CD14-positive monocyte (primary cell): ENCODE measurements around the gene ACOD1. TPM values are rescaled to one million over a fixed set of nuclear protein-coding genes. Genes with fewer than 3 reads are reported as not detected.
A peak's percentile ranks its signal among the peaks of the same experiment; 100 is the strongest.

Source experiments
- DNase-seq, 3 donors: peaks; one replicate each; pipeline ENCODE4 v3.0.0-alpha.2; 2011 to 2022
- H2AFZ ChIP-seq: 2 replicates; pipeline ENCODE4 v1.6.0; 2012; ENCODE audit warnings: mild to moderate bottlenecking, low read depth, low read length, inconsistent platforms; ENCODE audit not compliant: insufficient read depth, poor library complexity, severe bottlenecking
- H3K27ac ChIP-seq, 2 donors: 1 replicate in 1 of 2; 2 replicates in 1 of 2; pipeline ENCODE4 v1.5.1; 2012 to 2013; ENCODE audit warnings: low read length in 2 of 2, control low read depth in 1 of 2, inconsistent platforms in 1 of 2, low read depth in 1 of 2, mild to moderate bottlenecking in 1 of 2
- H3K27me3 ChIP-seq, 2 donors: one replicate each; pipeline versions ENCODE4 v1.6.0 to v1.6.1; 2011 to 2013; ENCODE audit warnings: low read length in 2 of 2; ENCODE audit not compliant: control insufficient read depth in 2 of 2, insufficient read depth in 2 of 2
- H3K36me3 ChIP-seq, 2 donors: replicated peaks in 1 of 2; 1 replicate in 1 of 2; 2 replicates in 1 of 2; pipeline versions ENCODE4 v1.5.1 to v1.6.1; 2012 to 2013; ENCODE audit warnings: low read length in 2 of 2, control low read depth in 1 of 2, inconsistent platforms in 1 of 2, mild to moderate bottlenecking in 1 of 2; ENCODE audit not compliant: insufficient read depth in 2 of 2, control insufficient read depth in 1 of 2
- H3K4me1 ChIP-seq, 2 donors: 1 replicate in 1 of 2; 2 replicates in 1 of 2; pipeline versions ENCODE4 v1.5.1 to v1.6.1; 2012 to 2013; ENCODE audit warnings: low read length in 2 of 2, control low read depth in 1 of 2, inconsistent platforms in 1 of 2, mild to moderate bottlenecking in 1 of 2, moderate library complexity in 1 of 2; ENCODE audit not compliant: insufficient read depth in 2 of 2, control insufficient read depth in 1 of 2
- H3K4me2 ChIP-seq: replicated peaks from 2 replicates; pipeline ENCODE3; 2012; ENCODE audit warnings: low read length, moderate library complexity, mild to moderate bottlenecking; ENCODE audit not compliant: poor library complexity, severe bottlenecking; ENCODE audit errors: extremely low read depth
- H3K4me3 ChIP-seq, 3 experiments: fragments of 200-600 bp in 1 of 3; sonication (generic) in 1 of 3; replicated peaks in 1 of 3; 1 replicate in 2 of 3; 2 replicates in 1 of 3; pipeline ENCODE4 v1.5.1; 2011 to 2013; ENCODE audit warnings: low read length in 3 of 3, mild to moderate bottlenecking in 3 of 3, control low read depth in 2 of 3, low read depth in 2 of 3, inconsistent platforms in 1 of 3, moderate library complexity in 1 of 3
- H3K79me2 ChIP-seq: 2 replicates; pipeline ENCODE4 v1.6.0; 2012; ENCODE audit warnings: mild to moderate bottlenecking, control low read depth, inconsistent platforms, low read length, moderate library complexity; ENCODE audit not compliant: insufficient read depth
- H3K9ac ChIP-seq: 2 replicates; pipeline ENCODE4 v1.6.0; 2017; ENCODE audit warnings: low read length, mild to moderate bottlenecking; ENCODE audit not compliant: insufficient read depth, poor library complexity, severe bottlenecking
- H3K9me3 ChIP-seq, 2 donors: replicated peaks in 1 of 2; 1 replicate in 1 of 2; 2 replicates in 1 of 2; pipeline versions ENCODE4 v1.5.1 to v1.6.1; 2012 to 2013; ENCODE audit warnings: low read length in 2 of 2, control low read depth in 1 of 2; ENCODE audit not compliant: control insufficient read depth in 1 of 2, insufficient read depth in 1 of 2
- H4K20me1 ChIP-seq: 2 replicates; pipeline ENCODE4 v1.6.0; 2012; ENCODE audit warnings: mild to moderate bottlenecking, low read length, control low read depth, moderate library complexity; ENCODE audit not compliant: insufficient read depth
- H3K27ac Mint-ChIP-seq, 7 donors: one replicate each; pipeline ENCODE4 v1.8.0; 2020; ENCODE audit warnings: mild to moderate bottlenecking in 7 of 7, mixed read lengths in 7 of 7, moderate library complexity in 6 of 7, inconsistent platforms in 2 of 7
- H3K27me3 Mint-ChIP-seq, 3 donors: one replicate each; pipeline ENCODE4 v1.8.0; 2021 to 2022; ENCODE audit warnings: low read depth in 3 of 3, mild to moderate bottlenecking in 3 of 3, mixed read lengths in 3 of 3, moderate library complexity in 3 of 3, inconsistent platforms in 1 of 3
- H3K36me3 Mint-ChIP-seq, 2 donors: one replicate each; pipeline ENCODE4 v1.8.0; 2020; ENCODE audit warnings: mixed read lengths in 2 of 2, inconsistent platforms in 1 of 2, mild to moderate bottlenecking in 1 of 2
- H3K4me1 Mint-ChIP-seq: one replicate; pipeline ENCODE4 v1.8.0; 2020; ENCODE audit warnings: mild to moderate bottlenecking, mixed read lengths
- H3K4me3 Mint-ChIP-seq, 2 donors: one replicate each; pipeline ENCODE4 v1.8.0; 2020; ENCODE audit warnings: mild to moderate bottlenecking in 2 of 2, mixed read lengths in 2 of 2, moderate library complexity in 1 of 2
- H3K9me3 Mint-ChIP-seq, 7 donors: one replicate each; pipeline ENCODE4 v1.8.0; 2020 to 2022; ENCODE audit warnings: mixed read lengths in 7 of 7, mild to moderate bottlenecking in 6 of 7, moderate library complexity in 6 of 7, inconsistent platforms in 2 of 7
- CTCF ChIP-seq: fragments of 200-600 bp; IDR thresholded peaks from one replicate; pipeline ENCODE4 v1.8.0; 2022; ENCODE audit warnings: antibody characterized with exemption, mild to moderate bottlenecking
- WGBS: methylation state at CpG from one replicate; pipeline ENCODE4 v1.1.5; 2013; ENCODE audit warnings: missing lambda C conversion rate; ENCODE audit not compliant: insufficient coverage; 5-methylcytosine and 5-hydroxymethylcytosine counted together
- intact Hi-C, 2 donors: fragments of 100-400 bp; cut with micrococcal nuclease; formaldehyde crosslinking; loops; one replicate each; pipeline versions ENCODE4 v1.15.0 to v1.15.1; 2023
- polyA plus RNA-seq, 3 donors: library from polyadenylated mRNA; depleted of rRNA in 1 of 3; unstranded in 2 of 3; stranded (reverse) in 1 of 3; fragments of 300-500 nt in 2 of 3; fragments of >200 nt in 1 of 3; fragmentation: Illumina TruSeq in 2 of 3; gene quantifications; 1 replicate in 2 of 3; 2 replicates in 1 of 3; pipeline ENCODE4 v1.2.3, GENCODE V29; 2012 to 2021

The ACOD1 gene
- polyA plus RNA-seq, 3 donors, result 0.29 TPM; not detected in 2

DNA sequence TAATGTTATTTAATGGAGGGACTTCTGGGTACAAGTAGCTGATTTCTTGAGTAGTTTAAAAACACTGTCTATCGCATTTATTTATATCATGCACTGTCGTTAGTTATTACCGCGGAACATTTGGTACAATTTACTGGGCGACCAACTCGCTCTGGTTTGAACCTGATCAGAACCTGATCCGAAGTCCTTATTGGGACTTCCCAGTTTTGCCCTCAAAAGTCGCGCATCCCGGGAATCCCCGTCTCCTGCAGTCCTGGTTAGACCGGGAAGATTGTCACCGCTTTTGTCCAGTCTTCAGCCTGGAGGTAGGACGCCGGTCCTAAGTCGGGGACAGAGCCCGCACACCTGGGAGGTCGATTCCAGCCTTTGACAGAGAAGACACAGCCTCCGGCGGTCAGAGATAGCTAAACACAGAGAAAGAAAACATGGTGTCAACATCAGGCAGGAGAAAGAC, 44.3 kb downstream of the ACOD1 start:
- Histone ChIP-seq H3K27me3 (no peaks in the 10 kb centered on the region), H3K9ac (peak overlapping the region; percentile 95), H3K9me3 (no peaks in the 10 kb centered on the region), H3K4me2 (peak overlapping the region; percentile 95), H3K27ac (peak overlapping the region; percentile 79 to 93), H4K20me1 (no peaks in the 10 kb centered on the region), H3K4me1 (peaks cover 14 to 17% of the 10 kb centered on the region in 2 donors), H3K36me3 (peaks cover 11 to 24% of the 10 kb centered on the region in 2 donors), H3K4me3 (peak overlapping the region; percentile 69 to 83 (median 78)), H2AFZ (peak overlapping the region; percentile 94), H3K79me2 (peaks cover 37% of the 10 kb centered on the region)
- peak; percentile 15 to 76 (median 35) for DNase-seq
- Mint-ChIP-seq H3K36me3 (peaks cover 13 to 23% of the 10 kb centered on the region in 2 donors), H3K9me3 (no peaks in the 10 kb centered on the region), H3K27ac (peak overlapping the region; percentile 93 to 99 (median 96)), H3K27me3 (peaks cover 0 to 7% (median 3%) of the 10 kb centered on the region in 3 donors), H3K4me1 (peaks cover 28% of the 10 kb centered on the region), H3K4me3 (peak overlapping the region; percentile 96 to 99)
- intact Hi-C loops, result loop anchor here (5.0 kb wide), 2 partner anchors 105 to 110 kb away; partner anchors contain the start of gene KCTD12 (in 1 of the 2)
- no peak for TF ChIP-seq CTCF
- 2% methylated on average over 19 of the region's 20 CpGs for whole genome bisulfite sequencing

DNA sequence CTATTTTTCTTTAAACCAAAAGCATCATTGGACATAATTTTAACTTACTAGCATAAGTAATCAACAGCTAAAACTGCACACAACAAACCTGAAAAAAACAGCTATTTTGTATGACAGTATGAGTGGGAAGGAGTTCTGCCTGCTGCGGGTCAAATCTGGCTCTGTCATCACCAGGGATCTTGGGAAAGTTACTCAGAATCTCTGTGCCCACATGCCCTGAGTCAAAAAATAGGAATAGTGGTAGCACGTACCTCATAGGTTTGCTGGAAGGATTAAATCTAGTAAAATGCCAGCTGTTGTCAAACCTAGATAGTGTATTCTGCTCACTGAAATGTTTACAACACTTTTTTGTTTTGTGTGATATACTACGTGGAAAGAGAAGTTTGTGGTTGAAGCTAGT, 44.7 kb downstream of the ACOD1 start:
- intact Hi-C loops, result loop anchor here (5.0 kb wide), 2 partner anchors 106 to 111 kb away; partner anchors contain the start of gene KCTD12 (in 1 of the 2)
- Mint-ChIP-seq H3K27ac (peak overlapping the region in 5 of 7 donors; percentile 13 to 99 (median 95)), H3K9me3 (no peaks in the 10 kb centered on the region), H3K4me3 (peak overlapping the region; percentile 96 to 99), H3K4me1 (peaks cover 28% of the 10 kb centered on the region), H3K27me3 (peaks cover 0 to 7% (median 3%) of the 10 kb centered on the region in 3 donors), H3K36me3 (peaks cover 18 to 26% of the 10 kb centered on the region in 2 donors)
- H3K4me3 ChIP-seq, result peak overlapping the region; percentile 69 to 83 (median 78)
- DNase-seq, result peak in 1 of 3 donors; percentile 37
- peaks cover 11 to 29% of the 10 kb centered on the region in 2 donors for H3K36me3 ChIP-seq
- no peaks in the 10 kb centered on the region for H3K9me3 ChIP-seq
- H3K79me2 ChIP-seq, result peaks cover 37% of the 10 kb centered on the region
- H3K27me3 ChIP-seq, result no peaks in the 10 kb centered on the region
- 38% methylated on average over 1 of the region's 3 CpGs for WGBS
- peaks cover 14 to 17% of the 10 kb centered on the region in 2 donors for H3K4me1 ChIP-seq
- no peaks in the 10 kb centered on the region for H4K20me1 ChIP-seq
- TF ChIP-seq CTCF, result no peak
- H3K4me2 ChIP-seq, result peak overlapping the region; percentile 95
- H2AFZ ChIP-seq, result peak overlapping the region; percentile 94
- peak overlapping the region in 1 of 2 donors; percentile 93 for H3K27ac ChIP-seq
- H3K9ac ChIP-seq, result peak overlapping the region; percentile 95
